DMS114 treated with DMSO at 0.1 percent for 48 hours (cell line): ENCODE measurements around the gene ANXA2.

Source experiments
- DNase-seq: peaks from one replicate; lab custom pipeline; 2025; ENCODE audit not compliant: unreplicated experiment; lab: John Stamatoyannopoulos, UW

Gene ANXA2

DNA sequence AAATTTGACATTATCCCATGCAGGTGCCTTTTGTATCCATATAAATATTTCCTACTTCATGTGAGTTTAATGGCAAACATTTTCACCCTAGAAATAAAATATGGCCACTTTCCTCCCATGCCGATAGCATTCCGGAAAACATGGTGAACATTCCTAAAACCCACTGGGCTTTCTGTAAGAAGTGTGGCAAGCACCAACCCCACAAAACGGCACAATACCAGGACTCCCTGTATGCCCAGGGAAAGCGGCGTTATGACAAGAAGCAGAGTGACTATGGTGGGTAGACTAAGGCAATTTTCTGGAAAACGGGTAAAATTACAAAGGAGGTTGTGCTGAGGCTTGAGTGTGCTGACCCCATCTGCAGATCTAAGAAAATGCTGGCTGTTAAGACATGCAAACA lies 7.6 kb downstream of the ANXA2 start:
- DNase-seq: no peak

DNA sequence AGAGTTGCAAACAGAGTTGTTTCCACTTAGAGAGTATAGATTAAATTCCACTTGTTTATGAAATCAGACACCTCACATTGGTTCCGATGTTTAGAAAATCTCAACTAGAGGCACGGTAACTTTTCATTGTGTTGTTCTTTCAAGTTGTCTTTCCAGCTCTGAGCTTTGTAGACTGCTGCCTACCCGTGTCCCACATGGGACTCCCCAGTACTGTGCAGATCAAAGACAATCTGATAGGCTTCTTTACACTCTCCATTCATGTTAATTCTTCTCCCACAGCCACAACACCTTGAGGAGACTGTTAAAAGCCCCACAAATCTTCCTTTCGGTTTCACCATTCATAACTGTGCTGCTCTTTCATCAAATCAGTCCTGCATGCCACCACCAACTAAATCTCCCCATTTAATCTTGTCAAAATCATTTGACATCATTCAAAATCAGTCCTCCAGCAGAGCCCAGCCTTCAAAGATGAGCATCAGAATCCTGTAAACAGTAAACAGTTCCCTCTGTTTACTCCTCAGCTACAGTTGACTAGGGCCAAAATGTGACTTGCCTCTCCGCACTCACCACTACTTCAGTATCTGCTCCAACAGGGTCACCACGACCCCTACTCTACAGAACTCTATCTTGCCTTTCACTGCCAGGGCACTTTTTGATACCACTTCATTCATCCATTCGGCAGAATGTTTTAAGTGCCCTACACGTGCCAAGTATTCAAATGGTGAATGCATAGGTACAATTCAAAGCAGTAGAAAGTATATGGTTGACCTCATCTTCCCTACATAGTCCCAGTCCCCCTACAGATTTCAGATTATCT lies 8.3 kb downstream of the ANXA2 start:
- DNase-seq: no peak

DNA sequence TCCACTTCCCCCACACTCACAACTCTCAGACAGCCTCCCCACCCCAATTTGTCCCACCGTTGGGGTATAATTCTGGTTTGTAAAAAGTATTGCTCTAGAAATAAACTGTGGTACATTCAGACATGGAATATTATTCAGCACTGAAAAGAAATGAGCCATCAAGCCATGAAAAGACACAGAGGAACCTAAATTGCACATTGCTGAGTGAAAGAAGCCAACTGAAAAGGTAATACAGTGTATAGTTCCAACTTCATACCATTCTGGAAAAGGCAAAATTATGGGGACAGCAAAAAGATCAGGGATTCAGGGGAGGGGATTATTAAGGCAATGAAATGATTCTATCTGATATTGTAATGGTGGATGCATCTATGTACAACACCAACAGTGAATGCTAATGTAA lies 10.5 kb downstream of the ANXA2 start:
- DNase-seq: no peak

DNA sequence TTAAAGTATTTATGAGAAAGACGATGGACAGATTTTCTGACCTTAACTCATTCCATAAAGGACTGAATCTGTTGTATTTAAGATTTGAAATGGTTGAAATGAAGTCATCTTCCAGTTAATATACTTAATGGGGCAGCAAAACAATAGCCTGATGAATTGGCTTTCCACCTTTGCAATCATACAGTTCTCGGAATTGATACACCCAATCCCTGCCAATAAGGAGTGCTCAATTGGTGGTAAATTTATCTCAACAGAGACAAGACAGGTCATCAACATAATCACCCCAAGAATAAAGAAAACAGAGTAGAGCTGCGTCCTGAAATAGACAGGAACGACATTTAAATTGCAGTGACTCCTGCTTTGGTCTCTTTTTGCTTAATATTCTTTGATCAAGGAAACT lies 11.2 kb downstream of the ANXA2 start:
- no peak for DNase-seq

DNA sequence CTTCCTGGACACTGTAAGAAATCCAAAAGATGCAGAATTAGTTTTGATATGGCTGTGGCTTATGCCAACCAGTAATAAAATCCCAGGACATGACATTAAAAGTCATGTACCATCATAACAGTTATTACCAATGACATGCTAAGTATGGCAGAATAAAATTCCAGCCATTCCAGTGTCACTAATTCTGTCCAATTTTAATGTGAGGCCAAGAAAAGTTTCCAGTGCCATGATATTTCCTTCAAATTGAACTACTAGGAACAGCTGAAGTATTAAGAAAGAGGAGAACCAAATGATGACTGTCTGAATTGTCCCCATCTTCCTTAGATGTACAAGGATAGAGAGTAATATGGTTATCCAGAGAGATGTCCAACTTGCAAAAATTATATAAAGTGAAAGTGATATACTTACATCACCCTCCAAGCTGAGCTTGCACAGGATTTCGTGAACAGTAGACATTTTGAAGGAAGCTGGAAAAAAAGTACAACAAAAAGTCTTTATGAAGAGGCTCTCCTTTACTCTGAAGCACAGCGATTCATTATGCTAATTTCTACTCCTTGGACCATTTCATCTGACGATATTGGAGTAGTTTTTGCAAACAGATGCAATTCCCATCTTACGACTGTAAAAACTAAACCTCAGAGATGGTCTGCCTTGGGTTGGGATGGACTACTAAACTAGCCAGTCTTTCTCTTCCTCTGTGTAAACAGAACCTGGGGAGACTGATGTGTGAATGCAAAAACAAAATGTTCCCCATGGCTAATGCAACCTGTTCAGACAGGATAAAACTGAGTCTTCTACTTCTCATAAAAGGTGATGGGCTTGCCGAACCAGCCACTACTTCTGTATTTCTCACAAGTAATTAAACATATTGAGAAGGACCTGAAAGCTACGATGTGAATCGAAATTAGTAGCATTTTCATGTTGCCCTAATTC lies 11.9 kb downstream of the ANXA2 start:
- no peak for DNase-seq

DNA sequence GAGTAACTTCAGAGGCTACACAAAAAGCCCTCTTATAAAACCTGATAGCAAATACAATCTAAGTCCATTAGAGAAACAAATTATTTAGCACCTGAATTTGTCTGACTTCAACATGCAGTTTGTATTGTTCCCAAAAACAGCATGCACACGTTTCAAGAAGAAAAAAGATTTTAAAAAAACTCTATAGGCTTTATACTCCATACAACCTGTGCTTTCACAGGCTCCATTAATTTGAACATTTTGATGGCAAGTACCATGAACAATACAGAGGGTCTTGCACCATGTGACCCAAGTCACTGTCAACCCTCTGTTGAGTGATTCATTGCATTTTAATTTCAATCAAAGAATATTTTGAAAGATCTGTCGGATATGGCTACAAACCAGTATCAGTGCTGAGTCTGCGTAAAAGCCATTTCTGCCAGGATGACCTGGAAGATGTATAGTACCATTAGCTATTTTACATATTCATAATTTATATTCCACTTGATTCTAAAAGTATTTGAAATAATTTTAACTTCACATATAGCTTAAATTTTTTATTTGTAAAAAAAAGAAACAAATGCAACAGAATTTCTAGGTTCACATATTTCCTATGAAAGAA lies 13.2 kb downstream of the ANXA2 start:
- DNase-seq: no peak

DNA sequence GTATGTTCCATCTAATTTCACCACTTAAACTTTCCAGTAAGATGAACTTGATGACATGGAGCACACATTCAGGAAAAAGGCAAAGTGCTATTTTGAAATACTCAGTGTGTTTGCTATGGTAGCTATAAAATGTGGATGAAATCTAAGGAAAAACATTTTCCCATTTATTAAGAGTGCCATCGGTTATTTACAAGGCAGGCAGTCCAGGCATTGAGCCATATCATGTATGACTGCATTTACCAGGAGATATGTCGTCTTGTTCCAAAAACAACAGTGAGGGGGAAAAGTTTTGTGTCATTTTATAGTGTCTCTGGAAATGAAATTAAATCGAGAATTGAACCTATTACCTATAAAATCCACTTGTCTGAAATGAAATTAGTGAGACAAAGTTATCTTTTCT lies 13.7 kb downstream of the ANXA2 start:
- no peak for DNase-seq

DNA sequence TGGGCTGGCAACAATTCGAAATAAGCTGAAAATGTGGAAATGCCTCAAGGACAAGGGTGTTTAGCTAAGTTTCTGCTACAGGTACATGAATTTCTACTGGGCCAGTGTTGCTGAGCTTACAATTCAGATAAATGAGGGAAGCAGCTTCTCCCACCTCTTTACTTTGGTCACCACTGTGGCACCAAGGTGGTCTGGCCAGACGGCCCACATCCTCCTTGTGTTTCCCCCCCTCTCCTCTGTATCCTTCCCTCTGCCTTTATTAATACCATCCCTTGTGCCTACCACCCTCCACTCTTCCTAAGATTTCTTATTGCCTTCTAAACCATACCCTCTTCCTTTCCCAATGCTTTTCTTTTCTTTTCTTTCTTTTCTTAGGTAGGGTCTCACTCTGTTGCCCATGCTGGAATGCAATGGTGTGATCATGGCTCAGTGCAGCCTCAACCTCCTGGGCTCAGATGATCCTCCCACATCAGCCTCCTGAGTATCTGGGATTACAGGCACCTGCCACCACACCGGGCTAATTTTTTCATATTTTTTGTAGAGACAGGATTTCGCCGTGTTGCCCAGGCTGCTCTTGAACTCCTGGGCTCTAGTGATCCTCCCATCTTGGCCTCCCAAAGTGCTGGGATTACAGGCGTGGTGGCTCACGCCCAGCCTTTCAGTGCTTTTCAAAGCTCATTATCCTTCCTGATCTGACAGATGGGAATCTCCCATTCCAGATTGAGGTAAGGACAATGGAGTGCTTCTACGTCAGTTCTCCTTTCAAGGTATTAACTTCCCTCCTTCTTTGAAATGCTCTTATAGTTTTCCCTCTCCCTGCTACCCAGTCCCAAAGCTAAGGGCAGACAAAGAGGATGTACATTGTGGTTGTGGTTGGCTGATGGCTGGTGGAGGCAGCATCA lies 14.8 kb downstream of the ANXA2 start:
- no peak for DNase-seq

DNA sequence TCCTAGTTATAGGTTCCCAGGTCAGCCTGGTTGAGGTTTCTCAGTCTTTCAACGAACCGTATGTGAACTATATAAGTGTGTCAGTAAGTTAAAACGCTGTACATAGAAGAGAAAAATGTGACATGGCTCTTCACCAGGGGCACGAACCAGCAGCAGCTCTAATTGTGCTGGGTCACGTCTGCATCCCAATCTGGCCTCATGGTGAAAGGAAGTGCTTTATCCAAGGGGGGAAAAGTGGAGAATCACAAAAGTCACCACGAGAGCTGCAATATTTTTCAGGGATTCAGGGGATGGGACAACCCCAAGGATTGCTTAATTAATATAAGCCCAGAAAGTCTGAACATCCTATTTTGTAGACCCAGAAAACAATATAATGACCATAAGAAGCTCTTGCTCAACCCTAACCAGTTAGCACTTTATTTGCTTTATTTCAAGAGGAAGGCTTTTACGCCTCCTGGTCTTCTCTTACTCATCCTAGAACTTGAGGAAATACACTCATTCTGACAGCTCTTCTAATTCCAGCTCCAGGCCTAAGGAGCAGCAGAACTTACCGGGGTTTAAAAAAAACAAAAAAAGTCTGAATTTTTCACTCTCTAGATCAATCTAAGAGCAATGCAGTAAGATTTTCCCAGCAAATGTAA lies 16.5 kb downstream of the ANXA2 start:
- no peak for DNase-seq

DNA sequence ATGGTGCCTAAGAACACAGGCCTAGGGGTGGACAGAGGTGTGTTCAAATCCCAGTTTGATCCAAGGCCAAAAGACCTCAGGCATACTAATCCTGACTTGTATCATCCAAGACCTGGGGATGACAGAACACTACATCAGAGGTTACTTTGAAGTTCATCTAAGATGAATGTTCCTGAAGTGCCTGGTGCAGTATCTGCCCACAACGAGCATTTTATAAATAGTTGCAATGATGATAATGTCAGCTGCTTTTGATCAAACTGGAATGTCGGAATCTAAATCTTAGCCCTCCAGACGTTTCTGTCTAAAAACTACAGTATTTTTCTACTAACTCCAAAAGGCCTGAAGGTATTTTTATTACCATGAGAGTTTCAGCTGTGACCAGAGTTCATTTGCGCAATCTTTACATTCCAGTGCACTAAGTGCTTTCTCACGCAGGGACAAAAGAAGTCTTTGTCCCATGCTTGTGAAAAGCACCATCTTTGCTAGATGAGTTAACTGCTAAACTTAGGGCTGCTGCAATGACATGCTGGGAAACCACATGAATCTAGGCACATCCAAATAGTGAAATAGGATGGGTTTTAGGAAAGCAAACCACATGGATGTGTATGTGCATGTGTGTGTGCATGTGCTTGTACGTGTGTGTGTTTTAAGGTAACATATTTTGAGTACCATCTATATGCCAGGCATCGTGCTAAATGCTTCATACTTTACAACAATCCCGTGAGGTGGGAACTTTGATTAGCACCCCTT lies 18.1 kb downstream of the ANXA2 start:
- no peak for DNase-seq

DNA sequence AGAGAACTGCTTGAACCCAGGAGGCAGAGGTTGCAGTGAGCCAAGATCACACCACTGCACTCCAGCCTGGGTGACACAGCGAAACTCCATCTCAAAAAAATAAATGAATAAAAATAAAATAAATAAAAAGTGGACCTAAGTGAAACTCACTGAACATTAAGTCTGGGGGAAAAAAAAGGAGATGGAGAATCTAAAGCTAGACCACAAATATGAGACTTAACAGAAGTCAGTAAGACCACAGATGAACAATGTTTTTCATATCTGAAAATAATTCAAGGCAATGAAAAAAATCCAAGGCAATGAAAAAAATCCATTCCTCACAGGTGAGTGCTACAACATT lies 18.6 kb downstream of the ANXA2 start:
- no peak for DNase-seq

DNA sequence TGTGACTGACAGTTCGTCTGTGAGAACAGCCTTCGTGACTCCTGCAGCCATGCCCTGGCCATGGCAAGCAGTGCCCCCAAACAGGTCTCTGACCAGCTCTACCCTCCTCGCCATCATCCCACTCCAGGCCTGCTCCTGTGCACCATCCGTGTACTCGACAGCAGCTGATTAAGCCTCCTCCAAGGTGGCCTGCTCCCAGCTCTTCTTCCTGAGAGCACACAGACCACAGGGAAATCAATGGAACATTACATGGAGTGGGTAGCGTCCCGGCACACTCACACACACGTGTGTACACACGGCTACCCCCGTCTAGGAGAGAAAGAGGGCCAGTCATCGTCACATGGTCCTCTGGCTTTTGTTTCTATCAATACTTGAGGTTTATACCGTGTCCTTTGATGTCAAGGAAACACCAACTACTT lies 21.1 kb downstream of the ANXA2 start:
- DNase-seq: no peak

DNA sequence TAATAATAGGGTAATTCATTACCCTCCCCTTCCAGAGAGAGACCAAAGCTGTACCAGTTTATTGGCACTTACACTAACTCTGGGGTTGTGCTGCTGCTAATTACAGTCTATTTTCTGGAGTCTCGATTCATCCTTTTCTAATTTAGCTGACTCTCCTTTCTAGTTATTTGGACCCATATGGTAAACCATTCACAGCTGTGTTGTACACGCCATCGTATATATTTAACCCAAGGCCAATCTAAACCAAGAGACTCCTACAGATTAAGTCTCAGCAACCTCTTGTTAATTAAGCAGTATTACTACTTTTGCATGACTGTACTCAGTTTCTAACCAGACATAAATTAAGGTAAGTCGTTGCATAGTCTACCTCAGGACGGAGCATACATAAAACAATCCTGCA lies 22.5 kb downstream of the ANXA2 start:
- no peak for DNase-seq

DNA sequence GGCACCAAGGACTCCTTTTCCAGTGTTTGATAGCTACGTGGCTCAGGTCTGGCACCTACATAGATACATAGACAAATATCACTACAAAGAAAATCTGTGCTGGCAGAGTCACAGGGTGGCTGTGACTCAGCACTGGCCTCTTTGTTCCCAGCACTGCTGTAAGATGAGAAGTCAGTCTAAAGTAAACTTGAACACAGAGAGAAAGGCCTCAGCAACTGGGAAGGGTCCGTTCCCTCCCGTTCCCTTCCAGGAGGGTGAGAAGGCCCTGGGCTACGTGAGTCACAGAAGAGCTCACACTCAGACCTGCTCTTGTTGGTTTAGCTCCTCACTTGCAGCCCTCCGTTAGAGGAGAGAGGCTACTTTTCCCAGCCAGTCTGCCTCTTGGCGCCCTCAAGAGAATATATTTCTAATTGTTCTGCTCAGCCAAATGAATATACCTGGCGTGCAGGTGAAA lies 23.1 kb downstream of the ANXA2 start:
- DNase-seq: no peak

DNA sequence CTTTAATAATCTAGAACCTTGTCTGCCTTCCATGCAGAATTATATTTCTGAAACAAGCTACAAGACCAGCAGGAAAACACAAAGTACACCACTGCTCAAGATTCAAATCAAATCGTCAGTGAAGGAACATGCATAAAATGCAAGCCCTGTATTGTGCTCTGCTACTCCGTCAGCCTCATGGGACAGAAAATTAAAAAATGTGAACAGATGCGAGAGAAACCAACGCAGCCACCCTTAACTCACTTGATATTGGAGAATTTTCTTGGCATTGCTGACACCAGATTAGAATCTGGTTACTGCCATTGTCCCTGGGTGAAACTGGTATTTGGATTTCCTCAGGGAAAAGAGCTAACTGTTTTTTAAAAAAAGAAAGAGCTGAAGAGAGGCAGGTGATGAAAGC lies 23.6 kb downstream of the ANXA2 start:
- DNase-seq: no peak

DNA sequence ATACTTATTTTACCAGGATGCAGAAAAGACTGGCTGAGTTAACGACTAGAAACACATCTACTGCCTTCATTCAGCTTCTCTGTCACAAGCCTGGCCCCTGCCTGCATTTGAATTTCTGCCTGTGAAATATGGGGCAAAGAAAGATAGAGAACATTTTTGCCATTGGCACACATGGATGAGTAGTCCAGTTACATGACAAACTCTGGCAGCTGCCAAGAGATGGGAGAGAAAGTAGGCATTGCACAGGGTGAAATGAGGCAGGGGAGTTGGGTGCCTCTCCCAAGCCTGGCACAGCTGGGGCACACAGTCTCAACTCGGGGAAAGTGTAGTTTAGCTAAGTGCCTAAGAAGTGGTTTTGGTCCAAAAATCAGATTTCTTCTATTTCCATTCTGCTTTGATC lies 24.0 kb downstream of the ANXA2 start:
- no peak for DNase-seq

DNA sequence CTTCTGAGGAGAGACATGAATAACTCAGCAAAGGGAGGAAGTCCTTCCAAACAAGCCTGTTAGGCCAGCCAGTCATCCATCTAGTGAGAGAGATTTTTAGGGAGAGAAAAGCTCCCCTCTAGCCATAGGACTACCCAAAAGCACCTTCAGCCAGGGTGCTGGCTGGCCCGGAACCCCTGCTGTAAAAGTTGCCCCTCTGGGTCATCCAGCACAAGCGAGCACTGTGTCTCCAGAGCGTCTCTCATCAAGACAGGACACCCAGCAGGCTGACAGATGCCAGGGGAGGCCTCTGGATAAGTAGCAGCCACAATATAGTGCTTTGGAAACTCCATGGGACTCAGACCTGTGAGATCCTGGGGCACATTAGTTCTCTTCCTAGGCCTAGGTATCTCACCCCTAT lies 24.5 kb downstream of the ANXA2 start:
- no peak for DNase-seq

DNA sequence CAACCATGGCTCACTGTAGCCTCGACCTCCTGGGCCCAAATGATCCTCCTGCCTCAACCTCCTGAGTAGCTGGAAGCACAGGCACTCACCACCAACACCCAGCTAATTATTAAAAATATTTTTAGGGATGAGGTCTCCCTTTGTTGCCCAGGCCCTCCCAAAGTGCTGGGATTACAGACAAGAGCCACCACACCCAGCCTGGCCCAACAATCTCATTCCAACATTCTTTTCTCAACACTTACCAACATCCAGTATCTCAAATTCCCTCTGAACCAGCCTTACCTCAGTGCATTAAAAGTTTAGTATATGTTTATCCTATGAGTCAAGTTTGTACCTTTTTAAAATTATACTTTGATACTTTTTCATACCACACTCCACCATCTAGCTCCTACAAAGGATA lies 25.0 kb downstream of the ANXA2 start:
- no peak for DNase-seq

DNA sequence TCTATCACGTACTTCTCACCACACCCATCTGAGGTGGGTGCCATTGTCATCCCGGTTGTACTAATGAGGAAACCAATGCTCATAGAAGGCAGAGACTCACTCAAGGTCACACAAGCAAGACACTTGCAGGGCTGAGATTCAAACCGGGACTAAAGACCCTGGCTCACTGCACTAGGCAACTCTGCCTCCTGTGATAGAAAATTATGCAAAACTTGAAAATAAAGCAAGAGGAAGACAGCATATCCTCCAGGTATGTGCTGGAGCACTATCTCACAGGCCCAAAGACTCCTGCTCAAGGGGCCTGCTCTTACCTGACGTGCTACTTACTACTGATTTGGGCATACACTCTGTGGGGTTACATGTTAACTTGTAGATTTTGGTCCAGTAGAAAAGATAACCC lies 25.6 kb downstream of the ANXA2 start:
- DNase-seq: no peak
